Mesendoderm (in vitro differentiated cells): ENCODE results near the gene AGAP3. TPM values are rescaled to one million over a fixed set of nuclear protein-coding genes. Genes with fewer than 3 reads are reported as not detected.
"Not testable (repeated sequence)": the region's sequence is repeated elsewhere in the genome, so short reads cannot be mapped to it uniquely, and the experiment has no call there.

ENCODE experiments used
- DNase-seq: peaks from one replicate; pipeline ENCODE4 v3.0.0; 2013
- H2AK5ac ChIP-seq: 2 replicates; pipeline ENCODE4 v1.6.1; 2013; ENCODE audit warnings: low read length, inconsistent platforms
- H2BK120ac ChIP-seq: 2 replicates; pipeline ENCODE4 v1.6.1; 2013; ENCODE audit warnings: low read depth, mild to moderate bottlenecking, low read length, moderate library complexity, mixed read lengths
- H2BK15ac ChIP-seq: replicated peaks from 2 replicates; pipeline ENCODE4 v1.6.1; 2013; ENCODE audit warnings: low read depth, mild to moderate bottlenecking, moderate library complexity
- H2BK5ac ChIP-seq: 2 replicates; pipeline ENCODE4 v1.6.1; 2013; ENCODE audit warnings: low read length, inconsistent platforms
- H3K18ac ChIP-seq: 2 replicates; pipeline ENCODE4 v1.6.1; 2013; ENCODE audit warnings: mild to moderate bottlenecking, low read length, mixed read lengths
- H3K23ac ChIP-seq: one replicate; pipeline ENCODE4 v1.6.1; 2013; ENCODE audit warnings: low read length
- H3K27ac ChIP-seq: 2 replicates; pipeline ENCODE4 v1.5.1; 2013; ENCODE audit warnings: low read depth, mild to moderate bottlenecking, inconsistent platforms, low read length, moderate library complexity
- H3K27me3 ChIP-seq: 2 replicates; pipeline ENCODE4 v1.6.1; 2013; ENCODE audit warnings: low read length, control low read depth, mild to moderate bottlenecking, inconsistent platforms; ENCODE audit not compliant: insufficient read depth, poor library complexity
- H3K36me3 ChIP-seq: 2 replicates; pipeline ENCODE4 v1.6.1; 2013; ENCODE audit warnings: low read length, inconsistent platforms; ENCODE audit not compliant: control insufficient read depth, insufficient read depth
- H3K4ac ChIP-seq: one replicate; pipeline ENCODE4 v1.6.1; 2013; ENCODE audit warnings: low read depth, mild to moderate bottlenecking, low read length, moderate library complexity
- H3K4me1 ChIP-seq: 2 replicates; pipeline ENCODE4 v1.6.1; 2013; ENCODE audit warnings: low read depth, low read length, inconsistent platforms; ENCODE audit not compliant: control insufficient read depth
- H3K4me2 ChIP-seq: 2 replicates; pipeline ENCODE4 v1.6.1; 2013; ENCODE audit warnings: low read length
- H3K4me3 ChIP-seq: 2 replicates; pipeline ENCODE4 v1.5.1; 2013; ENCODE audit warnings: mild to moderate bottlenecking, low read length
- H3K56ac ChIP-seq: one replicate; pipeline ENCODE4 v1.6.1; 2013; ENCODE audit warnings: low read length
- H3K79me1 ChIP-seq: 2 replicates; pipeline ENCODE4 v1.6.1; 2013; ENCODE audit warnings: low read length, inconsistent platforms
- H3K79me2 ChIP-seq: 2 replicates; pipeline ENCODE4 v1.6.1; 2013; ENCODE audit warnings: mild to moderate bottlenecking, low read length; ENCODE audit not compliant: control insufficient read depth, insufficient read depth
- H3K9ac ChIP-seq: 2 replicates; pipeline ENCODE4 v1.6.1; 2013; ENCODE audit warnings: low read length, inconsistent platforms
- H4K5ac ChIP-seq: one replicate; pipeline ENCODE4 v1.6.1; 2013; ENCODE audit warnings: low read length
- H4K8ac ChIP-seq: one replicate; pipeline ENCODE4 v1.6.1; 2013; ENCODE audit warnings: low read depth, mild to moderate bottlenecking, control low read depth, low read length, moderate library complexity
- WGBS: extraction: QIAGEN DNeasy Blood & Tissue Kit; methylation state at CpG from one replicate; pipeline ENCODE4 v1.1.7; 2013; ENCODE audit warnings: low lambda C conversion rate, missing lambda C conversion rate; ENCODE audit not compliant: insufficient coverage; ENCODE audit errors: extremely low coverage; 5-methylcytosine and 5-hydroxymethylcytosine counted together
- polyA plus RNA-seq, 2 experiments: library from polyadenylated mRNA; stranded (reverse); fragments of 200-250 nt; gene quantifications; one replicate each; pipeline ENCODE4 v1.2.3, GENCODE V29; 2013

AGAP3 gene
- 27.6 TPM for polyA plus RNA-seq (2013, experiment 1 of 2)
- 26.4 TPM for polyA plus RNA-seq (2013, experiment 2 of 2)

GRCh38 chr7:151085691-151086620, at the start of gene AGAP3:
Gene AGAP3 (plus strand): TSS chr7:151086475. CDS start chr7:151086742, 267 bp downstream.
- no peaks in the 10 kb centered on the region for H3K27me3 ChIP-seq
- peaks cover 2% of the 10 kb centered on the region for H3K36me3 ChIP-seq
- peak within 1 kb of the TSS; percentile 93 for H3K9ac ChIP-seq
- no peak within 1 kb of the TSS for H2AK5ac ChIP-seq
- H3K56ac ChIP-seq = peak within 1 kb of the TSS; percentile 98
- no peak within 1 kb of the TSS for H4K5ac ChIP-seq
- peaks cover 20% of the 10 kb centered on the region for H3K4me1 ChIP-seq
- DNase-seq = peak; percentile 91
- peak within 1 kb of the TSS; percentile 57 for H3K27ac ChIP-seq
- H3K79me2 ChIP-seq = peaks cover 8% of the 10 kb centered on the region
- no peak within 1 kb of the TSS for H2BK120ac ChIP-seq
- peaks cover 18% of the 10 kb centered on the region for H3K79me1 ChIP-seq
- no peak within 1 kb of the TSS for H2BK5ac ChIP-seq
- H2BK15ac ChIP-seq = no peak within 1 kb of the TSS
- H3K18ac ChIP-seq = peak within 1 kb of the TSS; percentile 57
- H3K4ac ChIP-seq = peak within 1 kb of the TSS; percentile 28
- peak within 1 kb of the TSS; percentile 82 for H3K4me3 ChIP-seq
- H3K4me2 ChIP-seq = peak within 1 kb of the TSS; percentile 91
- peak within 1 kb of the TSS; percentile 94 for H3K23ac ChIP-seq
- no peak within 1 kb of the TSS for H4K8ac ChIP-seq
- no CpG with 5 or more reads among the region's 84 CpGs for WGBS

GRCh38 chr7:151038951-151039849, 47.1 kb upstream of the AGAP3 start:
- no CpG with 5 or more reads among the region's 12 CpGs for WGBS
- Histone ChIP-seq H3K9ac (no peak overlapping the region), H3K4me2 (no peak overlapping the region), H3K79me2 (no peaks in the 10 kb centered on the region), H3K27ac (no peak overlapping the region), H3K4me3 (no peak overlapping the region), H2BK120ac (no peak overlapping the region), H2AK5ac (no peak overlapping the region), H3K4me1 (no peaks in the 10 kb centered on the region), H3K27me3 (no peaks in the 10 kb centered on the region), H4K8ac (no peak overlapping the region), H3K4ac (no peak overlapping the region), H3K79me1 (no peaks in the 10 kb centered on the region), H3K23ac (no peak overlapping the region), H3K18ac (no peak overlapping the region), H4K5ac (no peak overlapping the region), H2BK5ac (no peak overlapping the region), H3K56ac (no peak overlapping the region), H2BK15ac (no peak overlapping the region), H3K36me3 (peaks cover 2% of the 10 kb centered on the region)
- peak; percentile 73 for DNase-seq

- Histone ChIP-seq H3K36me3 (peaks cover 2% of the 10 kb centered on the region), H3K79me1 (no peaks in the 10 kb centered on the region), H2BK5ac (no peak overlapping the region), H3K79me2 (no peaks in the 10 kb centered on the region), H3K4me1 (no peaks in the 10 kb centered on the region), H3K4ac (no peak overlapping the region), H2BK15ac (no peak overlapping the region), H3K4me2 (no peak overlapping the region), H4K8ac (no peak overlapping the region), H3K27ac (no peak overlapping the region), H3K9ac (no peak overlapping the region), H3K18ac (no peak overlapping the region), H3K56ac (no peak overlapping the region), H2BK120ac (no peak overlapping the region), H3K4me3 (no peak overlapping the region), H3K27me3 (no peaks in the 10 kb centered on the region), H4K5ac (no peak overlapping the region), H3K23ac (no peak overlapping the region), H2AK5ac (no peak overlapping the region)
- DNase-seq = no peak
- whole genome bisulfite sequencing = no CpG with 5 or more reads among the region's 18 CpGs
These were observed 46.3 kb upstream of the AGAP3 start for GRCh38 chr7:151039850-151040548.

- Histone ChIP-seq H3K23ac (no peak overlapping the region), H2BK120ac (no peak overlapping the region), H3K4me3 (no peak overlapping the region), H3K36me3 (peaks cover 2% of the 10 kb centered on the region), H3K4ac (no peak overlapping the region), H3K79me1 (no peaks in the 10 kb centered on the region), H3K4me2 (no peak overlapping the region), H4K5ac (no peak overlapping the region), H3K79me2 (no peaks in the 10 kb centered on the region), H2BK15ac (no peak overlapping the region), H3K18ac (no peak overlapping the region), H3K9ac (no peak overlapping the region), H2AK5ac (no peak overlapping the region), H2BK5ac (no peak overlapping the region), H3K27me3 (no peaks in the 10 kb centered on the region), H4K8ac (no peak overlapping the region), H3K56ac (no peak overlapping the region), H3K4me1 (no peaks in the 10 kb centered on the region), H3K27ac (no peak overlapping the region)
- no peak for DNase-seq
- no CpG with 5 or more reads among the region's 30 CpGs for WGBS
These were observed 45.5 kb upstream of the AGAP3 start for GRCh38 chr7:151040616-151041375.

GRCh38 chr7:151043449-151043848, 42.8 kb upstream of the AGAP3 start:
- H3K4ac ChIP-seq, H3K9ac ChIP-seq, H4K5ac ChIP-seq, H3K4me3 ChIP-seq, H3K36me3 ChIP-seq, H2BK120ac ChIP-seq, DNase-seq, H3K4me2 ChIP-seq, H4K8ac ChIP-seq, H3K27me3 ChIP-seq, H2BK5ac ChIP-seq, H2BK15ac ChIP-seq, H3K27ac ChIP-seq, H3K23ac ChIP-seq, H3K4me1 ChIP-seq, H3K79me2 ChIP-seq, H3K56ac ChIP-seq, H2AK5ac ChIP-seq, H3K79me1 ChIP-seq, H3K18ac ChIP-seq: not testable (repeated sequence)
- no CpG with 5 or more reads among the region's 10 CpGs for WGBS
